ENCODE results near the gene CNGA1.

The CNGA1 gene

DNA sequence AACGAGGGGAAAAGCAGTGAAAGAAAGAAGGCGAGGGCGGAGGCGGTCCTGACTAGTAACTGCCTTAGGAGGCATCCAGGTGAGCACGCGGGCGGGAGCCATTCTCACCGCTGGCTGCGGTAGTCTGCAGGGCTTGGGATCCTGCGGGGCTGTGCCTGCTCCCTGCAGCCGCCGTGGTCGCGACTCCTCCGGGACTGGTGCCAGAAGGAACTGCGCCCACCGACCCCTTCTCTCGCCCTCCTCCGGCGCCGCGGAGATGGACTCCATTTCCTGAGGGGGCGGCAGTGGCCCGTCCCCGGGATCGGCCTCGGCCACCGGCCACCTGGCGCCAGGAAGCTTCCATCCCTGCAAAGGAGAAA is 102.6 kb downstream of the CNGA1 start:
- H3K36me3 Mint-ChIP-seq: peaks cover 7% of the 10 kb centered on the region
- no peaks in the 10 kb centered on the region for H3K9me3 Mint-ChIP-seq
- peak overlapping the region; percentile 95 for H3K27ac Mint-ChIP-seq
- H3K4me3 Mint-ChIP-seq: peak overlapping the region; percentile 96
- peaks cover 33% of the 10 kb centered on the region for H3K4me1 Mint-ChIP-seq
- H3K27me3 Mint-ChIP-seq: no peaks in the 10 kb centered on the region

DNA sequence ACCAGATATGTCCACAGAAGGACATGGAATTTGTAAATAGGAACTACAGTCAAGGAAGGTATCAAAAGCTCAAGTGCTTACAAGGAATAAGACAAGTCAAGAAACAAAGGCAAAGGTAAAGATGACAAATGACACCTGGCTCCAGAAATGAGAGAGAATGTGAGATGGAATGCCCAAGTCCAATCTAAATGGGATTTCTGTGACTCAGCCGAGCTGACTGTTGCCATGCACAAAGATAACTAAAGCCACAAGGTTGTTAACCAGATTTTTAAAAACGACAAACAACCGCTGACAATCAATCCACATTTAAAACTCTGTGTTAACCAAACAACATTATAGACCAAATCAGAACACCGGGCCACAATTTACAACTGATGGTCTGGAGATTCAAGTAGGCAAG is 103.2 kb downstream of the CNGA1 start:
- H3K27me3 Mint-ChIP-seq: no peaks in the 10 kb centered on the region
- H3K36me3 Mint-ChIP-seq: peaks cover 9% of the 10 kb centered on the region
- peak overlapping the region; percentile 95 for H3K27ac Mint-ChIP-seq
- H3K4me3 Mint-ChIP-seq: peak overlapping the region; percentile 96
- H3K4me1 Mint-ChIP-seq: peaks cover 35% of the 10 kb centered on the region
- H3K9me3 Mint-ChIP-seq: no peaks in the 10 kb centered on the region

DNA sequence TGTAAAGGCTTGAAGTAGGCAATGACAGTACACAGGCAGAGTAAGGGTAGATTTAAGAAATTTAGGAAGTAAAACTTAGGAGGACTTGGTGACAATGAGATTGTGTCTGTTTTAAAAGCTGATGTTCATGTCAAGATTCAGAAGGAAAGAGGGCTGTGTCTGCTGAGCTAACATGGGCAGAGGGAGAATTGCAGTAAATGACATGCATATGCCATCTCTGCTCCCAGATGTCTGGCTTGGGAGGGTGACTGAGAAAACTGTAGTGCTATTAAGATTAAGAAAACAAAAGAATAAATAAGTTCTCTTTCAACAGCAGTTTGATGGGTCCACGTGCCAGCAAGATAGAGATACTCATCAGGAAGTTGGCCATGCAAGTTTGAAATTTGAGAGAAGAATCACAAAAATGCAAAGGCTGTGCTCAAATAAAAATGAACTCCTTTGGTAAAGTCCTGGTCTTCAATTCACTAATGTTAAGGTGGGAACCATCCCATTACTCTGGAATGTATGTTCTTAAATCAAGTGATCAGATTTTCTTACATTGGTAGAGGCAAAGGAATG is 109.3 kb downstream of the CNGA1 start:
- Mint-ChIP-seq H3K27me3 (no peaks in the 10 kb centered on the region), H3K9me3 (no peaks in the 10 kb centered on the region), H3K27ac (no peak overlapping the region), H3K36me3 (peaks cover 19% of the 10 kb centered on the region), H3K4me1 (peaks cover 25% of the 10 kb centered on the region), H3K4me3 (no peak overlapping the region)

GRCh38 chr4:47899639-47900038 is 116.8 kb downstream of the CNGA1 start:
- Mint-ChIP-seq H3K27ac (no peak overlapping the region), H3K36me3 (peaks cover 22% of the 10 kb centered on the region), H3K27me3 (no peaks in the 10 kb centered on the region), H3K4me1 (no peaks in the 10 kb centered on the region), H3K4me3 (no peak overlapping the region), H3K9me3 (no peaks in the 10 kb centered on the region)

- Mint-ChIP-seq H3K27ac (peak overlapping the region; percentile 53), H3K4me3 (peak overlapping the region; percentile 51), H3K4me1 (peaks cover 6% of the 10 kb centered on the region), H3K27me3 (no peaks in the 10 kb centered on the region), H3K9me3 (no peaks in the 10 kb centered on the region), H3K36me3 (peaks cover 35% of the 10 kb centered on the region)
Measured at GRCh38 chr4:47891928-47892327, 124.6 kb downstream of the CNGA1 start.
